NB4 (cell line): Measurements from ENCODE around the gene HAAO.

Experiments
- DNase-seq: peaks from one replicate; pipeline ENCODE4 v3.0.0; 2010; ENCODE audit warnings: low read depth
- H3K4me3 ChIP-seq: one replicate; pipeline ENCODE4 v1.5.1; 2011; ENCODE audit warnings: mild to moderate bottlenecking, low read depth, low read length, moderate library complexity
- MYC ChIP-seq: IDR thresholded peaks from 2 replicates; pipeline ENCODE4 v1.6.1; 2011; ENCODE audit warnings: low read depth, low read length
- POLR2A ChIP-seq: IDR thresholded peaks from 2 replicates; pipeline ENCODE4 v1.6.1; 2011; ENCODE audit warnings: mild to moderate bottlenecking; ENCODE audit not compliant: insufficient read length; ENCODE audit errors: extremely low read depth
- TF ChIP-seq, protein P1 (sequence below): IDR thresholded peaks from one replicate; pipeline ENCODE4 v1.5.1; 2012; ENCODE audit warnings: low read depth, low read length
- TF ChIP-seq, protein P2 (sequence below): IDR thresholded peaks from 2 replicates; pipeline ENCODE4 v1.6.1; 2011; ENCODE audit warnings: low read depth, low read length

Gene HAAO

DNA sequence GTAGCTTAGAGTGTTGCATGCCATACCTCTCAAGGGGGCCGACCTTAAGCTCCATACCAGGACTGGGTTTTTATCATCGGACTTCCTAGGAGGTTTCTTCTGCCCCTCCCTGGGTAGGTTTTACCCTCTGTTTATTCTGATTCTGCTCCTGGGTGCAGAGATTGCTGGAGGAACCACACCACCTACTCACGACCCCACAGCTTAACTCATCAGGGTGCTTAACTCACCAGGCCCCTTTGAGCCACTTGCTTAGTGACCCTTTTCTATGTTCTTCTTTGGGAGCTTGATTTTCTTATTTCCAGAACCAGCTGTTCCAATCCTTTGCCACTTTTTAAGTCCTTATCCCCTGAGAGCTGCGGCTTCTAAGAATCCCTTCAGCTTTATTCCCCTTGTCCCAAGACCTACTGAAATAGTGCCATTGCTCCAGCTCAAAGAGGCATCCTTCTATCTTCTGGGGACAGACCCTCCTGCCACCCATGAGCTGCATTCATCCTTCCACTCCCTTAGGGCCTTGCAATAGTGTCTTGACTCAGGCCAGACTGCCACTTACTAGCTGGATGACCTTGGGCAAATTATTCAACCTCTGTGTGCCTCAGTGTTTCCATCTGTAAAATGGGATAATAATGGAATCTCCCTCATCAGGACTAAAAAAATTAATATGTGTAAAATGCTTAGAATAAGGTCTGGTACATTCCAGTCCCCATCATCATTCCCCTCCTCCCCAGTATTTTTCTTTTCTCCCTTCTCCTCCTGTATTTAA is 34.2 kb downstream of the HAAO start:
- TF ChIP-seq, protein P1, sequence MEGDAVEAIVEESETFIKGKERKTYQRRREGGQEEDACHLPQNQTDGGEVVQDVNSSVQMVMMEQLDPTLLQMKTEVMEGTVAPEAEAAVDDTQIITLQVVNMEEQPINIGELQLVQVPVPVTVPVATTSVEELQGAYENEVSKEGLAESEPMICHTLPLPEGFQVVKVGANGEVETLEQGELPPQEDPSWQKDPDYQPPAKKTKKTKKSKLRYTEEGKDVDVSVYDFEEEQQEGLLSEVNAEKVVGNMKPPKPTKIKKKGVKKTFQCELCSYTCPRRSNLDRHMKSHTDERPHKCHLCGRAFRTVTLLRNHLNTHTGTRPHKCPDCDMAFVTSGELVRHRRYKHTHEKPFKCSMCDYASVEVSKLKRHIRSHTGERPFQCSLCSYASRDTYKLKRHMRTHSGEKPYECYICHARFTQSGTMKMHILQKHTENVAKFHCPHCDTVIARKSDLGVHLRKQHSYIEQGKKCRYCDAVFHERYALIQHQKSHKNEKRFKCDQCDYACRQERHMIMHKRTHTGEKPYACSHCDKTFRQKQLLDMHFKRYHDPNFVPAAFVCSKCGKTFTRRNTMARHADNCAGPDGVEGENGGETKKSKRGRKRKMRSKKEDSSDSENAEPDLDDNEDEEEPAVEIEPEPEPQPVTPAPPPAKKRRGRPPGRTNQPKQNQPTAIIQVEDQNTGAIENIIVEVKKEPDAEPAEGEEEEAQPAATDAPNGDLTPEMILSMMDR: no peak
- TF ChIP-seq, protein P2, sequence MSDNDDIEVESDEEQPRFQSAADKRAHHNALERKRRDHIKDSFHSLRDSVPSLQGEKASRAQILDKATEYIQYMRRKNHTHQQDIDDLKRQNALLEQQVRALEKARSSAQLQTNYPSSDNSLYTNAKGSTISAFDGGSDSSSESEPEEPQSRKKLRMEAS: no peak
- no peak for DNase-seq
- H3K4me3 ChIP-seq: no peak overlapping the region

DNA sequence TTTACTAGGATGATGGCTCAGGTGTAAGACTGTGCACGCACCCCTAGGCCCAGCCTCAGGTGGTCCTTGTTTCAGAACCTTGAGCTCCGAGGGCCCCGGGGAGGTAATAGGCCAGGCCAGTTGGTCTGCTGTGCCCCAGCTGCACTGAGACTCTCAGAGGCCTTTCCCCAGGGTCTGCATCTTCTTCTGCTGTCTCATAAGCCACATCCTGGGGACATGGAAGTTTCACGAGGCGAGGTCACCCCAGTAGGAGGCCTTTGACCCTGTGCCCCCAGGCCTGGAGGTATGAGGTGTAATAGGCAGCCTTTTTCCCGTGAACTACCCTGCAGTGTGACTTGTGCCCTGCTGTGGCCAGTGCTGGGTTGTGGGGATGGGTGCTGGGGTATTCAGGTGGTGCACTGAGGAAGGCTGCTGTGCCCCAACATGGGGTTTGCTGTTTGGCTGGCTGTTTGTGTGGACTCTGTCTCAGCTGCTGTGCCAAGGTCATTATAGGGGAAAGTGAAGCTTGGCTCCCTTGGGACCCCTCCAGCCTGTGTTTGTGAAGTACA is 35.3 kb downstream of the HAAO start:
- DNase-seq: peak; percentile 65
- no peak overlapping the region for H3K4me3 ChIP-seq
- TF ChIP-seq, protein P1: no peak
- TF ChIP-seq MYC (no peak), POLR2A (no peak)
- TF ChIP-seq, protein P2: no peak

DNA sequence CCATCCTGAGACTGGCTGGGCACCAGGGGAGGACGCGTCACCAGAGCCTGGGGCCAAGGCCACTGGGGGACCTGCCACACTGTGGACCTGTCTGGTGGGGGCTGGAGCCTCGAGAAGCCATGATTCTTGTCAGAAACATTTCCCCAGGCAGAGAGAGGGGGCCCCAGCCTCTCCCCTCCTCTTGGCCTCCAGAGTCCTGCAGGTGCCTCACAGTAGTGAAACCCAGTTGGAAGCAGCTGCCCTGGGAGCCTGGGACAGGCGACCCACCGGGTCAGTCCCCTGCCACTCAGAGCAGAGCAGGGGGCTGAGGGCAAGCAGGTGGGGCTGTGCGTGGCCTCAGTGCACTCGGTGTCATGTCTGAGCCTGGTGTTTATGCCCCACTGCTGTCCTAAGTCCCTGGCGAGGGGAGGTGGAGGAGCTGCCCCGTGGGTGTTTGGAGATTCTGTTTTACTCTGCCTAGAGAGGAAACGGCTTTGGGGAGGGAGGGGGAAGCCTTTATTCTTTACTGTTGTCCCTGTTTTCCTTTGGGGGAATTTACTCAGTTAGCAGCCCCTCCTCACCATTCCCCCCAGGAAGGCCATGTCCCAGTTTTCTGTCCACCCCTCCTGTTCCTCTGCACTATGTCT is 36.1 kb downstream of the HAAO start:
- no peak for DNase-seq
- TF ChIP-seq MYC (no peak), POLR2A (no peak)
- TF ChIP-seq, protein P2: no peak
- TF ChIP-seq, protein P1: no peak

DNA sequence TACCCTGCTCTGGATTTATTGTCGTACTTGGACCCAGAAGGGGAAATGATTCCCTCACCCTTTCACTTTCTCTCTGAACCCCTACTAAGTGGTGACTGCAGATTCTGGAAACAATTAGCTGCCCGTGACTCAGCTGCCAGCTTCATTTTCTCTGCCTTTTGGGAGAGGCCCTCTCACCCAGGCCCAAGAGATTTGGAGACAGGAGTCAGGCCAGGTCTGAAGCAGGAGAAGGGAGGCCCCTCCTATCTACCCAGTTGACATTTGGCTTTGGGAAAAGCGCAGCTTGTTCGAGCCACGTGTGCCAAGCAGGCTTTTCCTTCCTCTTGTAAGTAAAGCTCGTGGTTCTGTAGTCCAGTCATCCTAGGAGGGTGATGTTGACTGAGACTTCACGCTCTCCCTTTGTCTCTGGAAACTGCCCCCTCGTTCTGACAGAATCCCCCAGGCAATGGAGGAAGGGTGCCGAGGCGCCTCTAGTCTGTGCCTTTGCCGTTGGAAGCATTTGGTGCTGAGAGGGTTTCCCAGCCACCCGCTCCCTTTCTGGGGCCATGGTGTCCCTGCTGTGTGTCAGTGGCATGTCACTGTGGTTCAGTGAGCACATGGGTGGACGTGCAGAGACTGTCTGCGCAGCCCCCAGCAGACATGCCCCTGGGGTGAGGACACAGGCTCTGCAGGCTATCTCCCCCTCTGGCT is 37.0 kb downstream of the HAAO start:
- H3K4me3 ChIP-seq: no peak overlapping the region
- no peak for DNase-seq
- TF ChIP-seq POLR2A (no peak), MYC (no peak)
- TF ChIP-seq, protein P2: no peak
- TF ChIP-seq, protein P1: no peak

More for the DNA sequence above, 36.1 kb downstream of the HAAO start:
- H3K4me3 ChIP-seq: no peak overlapping the region

DNA sequence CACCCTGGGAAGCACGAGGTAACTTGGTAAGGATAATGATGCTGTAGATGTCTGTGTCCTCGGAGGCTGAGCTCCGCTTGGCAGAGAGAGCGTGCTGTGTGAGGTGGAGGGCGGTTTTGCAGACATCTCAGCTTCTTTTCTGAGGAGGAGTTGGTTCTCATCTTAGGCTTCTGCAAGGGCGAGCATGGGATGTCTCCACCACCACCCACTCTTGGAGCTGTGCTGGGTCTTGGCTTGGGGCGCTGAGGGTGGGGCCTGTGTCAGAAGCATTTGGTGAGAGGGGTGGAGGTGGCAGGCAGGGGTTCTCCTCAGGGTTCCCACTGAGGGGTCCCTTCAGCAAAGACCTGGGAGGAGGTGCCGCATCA is 37.6 kb downstream of the HAAO start:
- no peak for DNase-seq
- H3K4me3 ChIP-seq: no peak overlapping the region
- TF ChIP-seq, protein P2: no peak
- TF ChIP-seq MYC (no peak), POLR2A (no peak)
- TF ChIP-seq, protein P1: no peak
